A549 (cell line): ENCODE results near the gene PDE4C.

Source experiments
- CHD2 ChIP-seq: fragments of 150-350 bp; IDR thresholded peaks from 2 replicates; pipeline ENCODE4 v1.6.1; 2014; ENCODE audit warnings: low read length; ENCODE audit not compliant: partially characterized antibody
- EP300 ChIP-seq, 2 experiments: fragments of >200 bp; sonication (Bioruptor Twin); formaldehyde crosslinking; IDR thresholded peaks; 2 replicates in 1 of 2; 3 replicates in 1 of 2; pipeline ENCODE4 v1.6.1; 2016 to 2017
- HDAC2 ChIP-seq: fragments of 200-600 bp; sonication (generic); IDR thresholded peaks from 2 replicates; pipeline ENCODE4 v1.6.1; 2016
- MAFK ChIP-seq: fragments of 450-650 bp; IDR thresholded peaks from 2 replicates; pipeline ENCODE4 v1.6.1; 2014; ENCODE audit not compliant: partially characterized antibody
- PHF8 ChIP-seq: fragments of 200-600 bp; sonication (generic); IDR thresholded peaks from 2 replicates; pipeline ENCODE4 v1.6.1; 2016; ENCODE audit warnings: low read depth, mild to moderate bottlenecking, antibody characterized with exemption, moderate library complexity, borderline replicate concordance
- POLR2A ChIP-seq: IDR thresholded peaks from 2 replicates; pipeline ENCODE4 v1.6.1; 2012; ENCODE audit warnings: mild to moderate bottlenecking, low read length
- RNF2 ChIP-seq: fragments of 200-600 bp; sonication (generic); IDR thresholded peaks from 2 replicates; pipeline ENCODE4 v1.6.1; 2016; ENCODE audit warnings: low read depth, mild to moderate bottlenecking, antibody characterized with exemption, moderate library complexity, borderline replicate concordance
- TF ChIP-seq, protein P1 (sequence below): fragments of 450-650 bp; IDR thresholded peaks from 2 replicates; pipeline ENCODE4 v1.6.1; 2014; ENCODE audit warnings: antibody characterized with exemption
- TF ChIP-seq, protein P2 (sequence below): fragments of >200 bp; sonication (Bioruptor Twin); formaldehyde crosslinking; IDR thresholded peaks from 3 replicates; pipeline ENCODE4 v1.5.1; 2016
- TF ChIP-seq, protein P3 (sequence below): fragments of 200-600 bp; sonication (generic); IDR thresholded peaks from 2 replicates; pipeline ENCODE4 v1.6.1; 2016; ENCODE audit warnings: antibody characterized with exemption, mild to moderate bottlenecking, moderate library complexity

DNA sequence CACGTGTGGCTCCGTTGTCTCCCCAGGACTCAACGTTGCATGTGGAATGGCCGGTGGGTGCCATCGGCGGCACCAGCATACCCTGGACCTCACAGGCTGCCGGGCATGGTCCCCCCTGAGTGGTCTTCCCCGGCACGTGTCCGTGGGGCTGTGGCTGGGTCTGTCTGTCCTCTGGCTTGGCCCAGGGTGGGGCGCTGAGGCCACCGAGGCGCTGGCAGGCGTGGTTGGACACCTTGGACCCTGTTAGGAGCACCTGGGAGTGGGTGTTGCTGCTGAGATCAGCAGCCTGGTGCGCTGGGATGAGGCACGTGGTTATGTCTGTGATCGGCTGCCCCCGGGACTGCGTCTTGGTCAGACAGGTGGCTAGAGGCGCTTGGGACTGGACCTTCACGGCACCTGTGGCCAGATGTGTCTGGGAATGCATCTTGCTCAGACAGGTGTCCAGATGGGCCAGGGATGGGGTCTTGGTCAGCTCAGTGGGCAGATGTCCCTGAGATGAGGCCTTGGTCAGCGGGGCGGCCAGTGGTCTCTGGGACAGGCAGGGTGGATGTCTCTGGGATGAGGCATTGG is 38.8 kb upstream of the PDE4C start:
- TF ChIP-seq, protein P1, sequence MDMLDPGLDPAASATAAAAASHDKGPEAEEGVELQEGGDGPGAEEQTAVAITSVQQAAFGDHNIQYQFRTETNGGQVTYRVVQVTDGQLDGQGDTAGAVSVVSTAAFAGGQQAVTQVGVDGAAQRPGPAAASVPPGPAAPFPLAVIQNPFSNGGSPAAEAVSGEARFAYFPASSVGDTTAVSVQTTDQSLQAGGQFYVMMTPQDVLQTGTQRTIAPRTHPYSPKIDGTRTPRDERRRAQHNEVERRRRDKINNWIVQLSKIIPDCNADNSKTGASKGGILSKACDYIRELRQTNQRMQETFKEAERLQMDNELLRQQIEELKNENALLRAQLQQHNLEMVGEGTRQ: no peak
- TF ChIP-seq POLR2A: no peak
- TF ChIP-seq RNF2: no peak
- TF ChIP-seq, protein P2, sequence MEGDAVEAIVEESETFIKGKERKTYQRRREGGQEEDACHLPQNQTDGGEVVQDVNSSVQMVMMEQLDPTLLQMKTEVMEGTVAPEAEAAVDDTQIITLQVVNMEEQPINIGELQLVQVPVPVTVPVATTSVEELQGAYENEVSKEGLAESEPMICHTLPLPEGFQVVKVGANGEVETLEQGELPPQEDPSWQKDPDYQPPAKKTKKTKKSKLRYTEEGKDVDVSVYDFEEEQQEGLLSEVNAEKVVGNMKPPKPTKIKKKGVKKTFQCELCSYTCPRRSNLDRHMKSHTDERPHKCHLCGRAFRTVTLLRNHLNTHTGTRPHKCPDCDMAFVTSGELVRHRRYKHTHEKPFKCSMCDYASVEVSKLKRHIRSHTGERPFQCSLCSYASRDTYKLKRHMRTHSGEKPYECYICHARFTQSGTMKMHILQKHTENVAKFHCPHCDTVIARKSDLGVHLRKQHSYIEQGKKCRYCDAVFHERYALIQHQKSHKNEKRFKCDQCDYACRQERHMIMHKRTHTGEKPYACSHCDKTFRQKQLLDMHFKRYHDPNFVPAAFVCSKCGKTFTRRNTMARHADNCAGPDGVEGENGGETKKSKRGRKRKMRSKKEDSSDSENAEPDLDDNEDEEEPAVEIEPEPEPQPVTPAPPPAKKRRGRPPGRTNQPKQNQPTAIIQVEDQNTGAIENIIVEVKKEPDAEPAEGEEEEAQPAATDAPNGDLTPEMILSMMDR: no peak
- no peak for TF ChIP-seq MAFK
- TF ChIP-seq, protein P3, sequence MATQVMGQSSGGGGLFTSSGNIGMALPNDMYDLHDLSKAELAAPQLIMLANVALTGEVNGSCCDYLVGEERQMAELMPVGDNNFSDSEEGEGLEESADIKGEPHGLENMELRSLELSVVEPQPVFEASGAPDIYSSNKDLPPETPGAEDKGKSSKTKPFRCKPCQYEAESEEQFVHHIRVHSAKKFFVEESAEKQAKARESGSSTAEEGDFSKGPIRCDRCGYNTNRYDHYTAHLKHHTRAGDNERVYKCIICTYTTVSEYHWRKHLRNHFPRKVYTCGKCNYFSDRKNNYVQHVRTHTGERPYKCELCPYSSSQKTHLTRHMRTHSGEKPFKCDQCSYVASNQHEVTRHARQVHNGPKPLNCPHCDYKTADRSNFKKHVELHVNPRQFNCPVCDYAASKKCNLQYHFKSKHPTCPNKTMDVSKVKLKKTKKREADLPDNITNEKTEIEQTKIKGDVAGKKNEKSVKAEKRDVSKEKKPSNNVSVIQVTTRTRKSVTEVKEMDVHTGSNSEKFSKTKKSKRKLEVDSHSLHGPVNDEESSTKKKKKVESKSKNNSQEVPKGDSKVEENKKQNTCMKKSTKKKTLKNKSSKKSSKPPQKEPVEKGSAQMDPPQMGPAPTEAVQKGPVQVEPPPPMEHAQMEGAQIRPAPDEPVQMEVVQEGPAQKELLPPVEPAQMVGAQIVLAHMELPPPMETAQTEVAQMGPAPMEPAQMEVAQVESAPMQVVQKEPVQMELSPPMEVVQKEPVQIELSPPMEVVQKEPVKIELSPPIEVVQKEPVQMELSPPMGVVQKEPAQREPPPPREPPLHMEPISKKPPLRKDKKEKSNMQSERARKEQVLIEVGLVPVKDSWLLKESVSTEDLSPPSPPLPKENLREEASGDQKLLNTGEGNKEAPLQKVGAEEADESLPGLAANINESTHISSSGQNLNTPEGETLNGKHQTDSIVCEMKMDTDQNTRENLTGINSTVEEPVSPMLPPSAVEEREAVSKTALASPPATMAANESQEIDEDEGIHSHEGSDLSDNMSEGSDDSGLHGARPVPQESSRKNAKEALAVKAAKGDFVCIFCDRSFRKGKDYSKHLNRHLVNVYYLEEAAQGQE: no peak
- TF ChIP-seq HDAC2: no peak
- no peak for TF ChIP-seq EP300 (IDR thresholded peaks at IDR 0.05)
- no peak for TF ChIP-seq CHD2
- no peak for TF ChIP-seq PHF8
